GM12891 (cell line): Measurements from ENCODE around the gene ANKH.

Experiments used
- POLR2A ChIP-seq: IDR thresholded peaks from 2 replicates; pipeline ENCODE4 v1.6.1; 2011; ENCODE audit warnings: low read depth, low read length, control low read depth
- POLR2AphosphoS5 ChIP-seq: IDR thresholded peaks from 2 replicates; pipeline ENCODE4 v1.6.1; 2011; ENCODE audit warnings: low read depth, low read length, control low read depth

DNA sequence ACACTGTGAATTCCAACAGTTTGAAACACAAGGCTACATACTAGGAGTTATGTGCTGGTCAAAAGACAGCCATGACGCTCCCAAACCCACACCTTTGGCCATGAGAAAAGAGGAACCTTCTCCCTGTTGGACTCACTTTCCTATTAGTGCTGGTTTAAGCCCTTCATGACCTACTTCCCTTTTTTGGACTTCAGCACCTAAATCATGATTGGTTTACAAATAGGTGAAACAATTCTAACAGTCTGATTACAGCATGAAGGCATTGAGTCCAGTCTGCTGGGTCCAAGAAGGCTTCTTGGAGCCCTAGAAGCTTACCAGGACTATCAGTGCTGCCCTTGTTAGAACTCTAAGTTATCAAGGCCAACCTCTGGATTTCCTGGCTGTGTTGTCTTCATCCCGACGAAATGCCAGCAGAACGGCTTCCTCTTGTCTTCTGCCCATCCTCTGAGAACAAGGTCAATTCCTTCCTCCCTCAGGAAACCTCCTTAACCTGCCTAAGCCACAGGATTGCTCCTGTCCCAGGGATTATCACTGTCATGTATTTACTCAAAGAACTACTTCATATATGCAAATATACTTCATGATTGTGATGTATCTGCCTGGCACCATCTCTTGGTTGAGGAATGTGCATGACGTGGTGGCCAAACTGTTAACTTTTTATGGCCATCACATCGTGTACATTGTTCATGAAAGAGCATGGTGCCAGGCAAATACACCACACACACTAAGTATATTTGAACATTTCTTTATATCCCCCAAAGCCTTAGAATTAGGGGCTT, 83.6 kb downstream of the ANKH start:
- TF ChIP-seq POLR2A (no peak), POLR2AphosphoS5 (no peak)
